HepG2 (cell line): ENCODE results near the gene ADAP2.

ENCODE experiments used
- CBFB ChIP-seq: sonication (generic); formaldehyde crosslinking; IDR thresholded peaks from 2 replicates; pipeline ENCODE4 v1.4.0; 2020; ENCODE audit warnings: missing genetic modification reagents
- FOXM1 ChIP-seq: sonication (generic); formaldehyde crosslinking; IDR thresholded peaks from 2 replicates; pipeline ENCODE4 v1.5.0; 2020; ENCODE audit warnings: missing genetic modification reagents
- FOXP1 ChIP-seq, 2 experiments: fragments of 450-650 bp in 1 of 2; IDR thresholded peaks; 2 replicates each; pipeline ENCODE4 v1.6.1; 2017 to 2018; ENCODE audit warnings: antibody characterized with exemption in 1 of 2
- NONO ChIP-seq, 2 experiments: fragments of 450-650 bp in 1 of 2; sonication (generic) in 1 of 2; formaldehyde crosslinking in 1 of 2; IDR thresholded peaks in 1 of 2; conservative IDR thresholded peaks in 1 of 2; 2 replicates each; pipeline versions ENCODE4 v1.6.1 to v1.8.0; 2017 to 2022; ENCODE audit warnings: mild to moderate bottlenecking in 1 of 2, missing genetic modification reagents in 1 of 2, moderate library complexity in 1 of 2
- POLR2A ChIP-seq, 2 experiments: IDR thresholded peaks; 2 replicates each; pipeline ENCODE4 v1.6.1; 2011; ENCODE audit warnings: low read depth in 2 of 2, low read length in 2 of 2, mild to moderate bottlenecking in 1 of 2, moderate library complexity in 1 of 2; ENCODE audit not compliant: insufficient read depth in 1 of 2
- POLR2AphosphoS5 ChIP-seq: IDR thresholded peaks from 2 replicates; pipeline ENCODE4 v1.6.1; 2012; ENCODE audit warnings: low read depth, low read length
- RAD21 ChIP-seq: fragments of 450-650 bp; formaldehyde crosslinking; IDR thresholded peaks from 2 replicates; pipeline ENCODE4 v1.5.0; 2020; ENCODE audit warnings: mild to moderate bottlenecking
- SALL2 ChIP-seq: sonication (generic); formaldehyde crosslinking; IDR thresholded peaks from 2 replicates; pipeline ENCODE4 v1.8.1; 2023; ENCODE audit warnings: mild to moderate bottlenecking, missing genetic modification reagents, inconsistent platforms
- ZNF563 ChIP-seq: sonication (generic); formaldehyde crosslinking; IDR thresholded peaks from 2 replicates; pipeline ENCODE4 v1.8.0; 2022; ENCODE audit warnings: mild to moderate bottlenecking, moderate library complexity, missing genetic modification reagents
- ZNF841 ChIP-seq: sonication (generic); formaldehyde crosslinking; IDR thresholded peaks from 2 replicates; pipeline ENCODE4 v1.8.1; 2023; ENCODE audit warnings: missing genetic modification reagents, borderline replicate concordance
- TF ChIP-seq, protein P1 (sequence below): sonication (generic); formaldehyde crosslinking; IDR thresholded peaks from 2 replicates; pipeline ENCODE4 v1.4.0; 2020; ENCODE audit warnings: missing genetic modification reagents
- TF ChIP-seq, protein P2 (sequence below): sonication (generic); formaldehyde crosslinking; IDR thresholded peaks from 2 replicates; pipeline ENCODE4 v1.5.0; 2020; ENCODE audit warnings: mild to moderate bottlenecking, missing genetic modification reagents, moderate library complexity
- TF ChIP-seq, protein P3 (sequence below): sonication (generic); formaldehyde crosslinking; IDR thresholded peaks from 2 replicates; pipeline ENCODE4 v1.4.0; 2020; ENCODE audit warnings: missing genetic modification reagents

DNA sequence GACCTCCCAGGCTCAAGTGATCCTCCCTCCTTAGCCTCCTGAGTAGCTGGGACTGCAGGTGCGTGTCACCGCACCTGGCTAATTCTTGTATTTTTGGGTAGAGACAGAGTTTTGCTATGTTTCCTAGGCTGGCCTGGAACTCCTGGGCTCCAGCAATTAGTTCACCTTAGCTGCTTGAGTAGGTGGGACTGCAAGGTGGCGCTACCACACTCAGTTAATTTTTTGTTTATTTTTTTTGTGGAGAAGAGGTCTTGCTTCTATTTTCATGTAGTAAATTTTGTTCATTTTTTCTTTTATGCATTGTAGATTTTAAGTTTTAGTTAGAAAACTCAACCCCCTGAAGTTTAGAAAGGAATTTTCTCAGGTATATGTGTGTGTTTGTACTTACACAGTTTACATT lies 70.8 kb downstream of the ADAP2 start:
- TF ChIP-seq, protein P1, sequence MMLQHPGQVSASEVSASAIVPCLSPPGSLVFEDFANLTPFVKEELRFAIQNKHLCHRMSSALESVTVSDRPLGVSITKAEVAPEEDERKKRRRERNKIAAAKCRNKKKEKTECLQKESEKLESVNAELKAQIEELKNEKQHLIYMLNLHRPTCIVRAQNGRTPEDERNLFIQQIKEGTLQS (CRISPR knock-in tag) = no peak
- TF ChIP-seq, protein P2, sequence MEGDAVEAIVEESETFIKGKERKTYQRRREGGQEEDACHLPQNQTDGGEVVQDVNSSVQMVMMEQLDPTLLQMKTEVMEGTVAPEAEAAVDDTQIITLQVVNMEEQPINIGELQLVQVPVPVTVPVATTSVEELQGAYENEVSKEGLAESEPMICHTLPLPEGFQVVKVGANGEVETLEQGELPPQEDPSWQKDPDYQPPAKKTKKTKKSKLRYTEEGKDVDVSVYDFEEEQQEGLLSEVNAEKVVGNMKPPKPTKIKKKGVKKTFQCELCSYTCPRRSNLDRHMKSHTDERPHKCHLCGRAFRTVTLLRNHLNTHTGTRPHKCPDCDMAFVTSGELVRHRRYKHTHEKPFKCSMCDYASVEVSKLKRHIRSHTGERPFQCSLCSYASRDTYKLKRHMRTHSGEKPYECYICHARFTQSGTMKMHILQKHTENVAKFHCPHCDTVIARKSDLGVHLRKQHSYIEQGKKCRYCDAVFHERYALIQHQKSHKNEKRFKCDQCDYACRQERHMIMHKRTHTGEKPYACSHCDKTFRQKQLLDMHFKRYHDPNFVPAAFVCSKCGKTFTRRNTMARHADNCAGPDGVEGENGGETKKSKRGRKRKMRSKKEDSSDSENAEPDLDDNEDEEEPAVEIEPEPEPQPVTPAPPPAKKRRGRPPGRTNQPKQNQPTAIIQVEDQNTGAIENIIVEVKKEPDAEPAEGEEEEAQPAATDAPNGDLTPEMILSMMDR (CRISPR knock-in tag) = no peak
- no peak for TF ChIP-seq POLR2A (IDR thresholded peaks at IDR 0.05; ENCODE audit: insufficient read depth in 1 of 2, low read depth in 2 of 2, low read length in 2 of 2)
- no peak for TF ChIP-seq ZNF841 (CRISPR knock-in tag)
- TF ChIP-seq FOXP1 (IDR thresholded peaks at IDR 0.05) = no peak
- TF ChIP-seq FOXP1 (CRISPR knock-in tag; IDR thresholded peaks at IDR 0.05) = no peak
- no peak for TF ChIP-seq NONO (IDR thresholded peaks at IDR 0.05)
- TF ChIP-seq NONO (CRISPR knock-in tag; conservative IDR thresholded peaks at IDR 0.05) = no peak
- TF ChIP-seq ZNF563 = no peak
- no peak for TF ChIP-seq FOXM1 (CRISPR knock-in tag)
- TF ChIP-seq, protein P3, sequence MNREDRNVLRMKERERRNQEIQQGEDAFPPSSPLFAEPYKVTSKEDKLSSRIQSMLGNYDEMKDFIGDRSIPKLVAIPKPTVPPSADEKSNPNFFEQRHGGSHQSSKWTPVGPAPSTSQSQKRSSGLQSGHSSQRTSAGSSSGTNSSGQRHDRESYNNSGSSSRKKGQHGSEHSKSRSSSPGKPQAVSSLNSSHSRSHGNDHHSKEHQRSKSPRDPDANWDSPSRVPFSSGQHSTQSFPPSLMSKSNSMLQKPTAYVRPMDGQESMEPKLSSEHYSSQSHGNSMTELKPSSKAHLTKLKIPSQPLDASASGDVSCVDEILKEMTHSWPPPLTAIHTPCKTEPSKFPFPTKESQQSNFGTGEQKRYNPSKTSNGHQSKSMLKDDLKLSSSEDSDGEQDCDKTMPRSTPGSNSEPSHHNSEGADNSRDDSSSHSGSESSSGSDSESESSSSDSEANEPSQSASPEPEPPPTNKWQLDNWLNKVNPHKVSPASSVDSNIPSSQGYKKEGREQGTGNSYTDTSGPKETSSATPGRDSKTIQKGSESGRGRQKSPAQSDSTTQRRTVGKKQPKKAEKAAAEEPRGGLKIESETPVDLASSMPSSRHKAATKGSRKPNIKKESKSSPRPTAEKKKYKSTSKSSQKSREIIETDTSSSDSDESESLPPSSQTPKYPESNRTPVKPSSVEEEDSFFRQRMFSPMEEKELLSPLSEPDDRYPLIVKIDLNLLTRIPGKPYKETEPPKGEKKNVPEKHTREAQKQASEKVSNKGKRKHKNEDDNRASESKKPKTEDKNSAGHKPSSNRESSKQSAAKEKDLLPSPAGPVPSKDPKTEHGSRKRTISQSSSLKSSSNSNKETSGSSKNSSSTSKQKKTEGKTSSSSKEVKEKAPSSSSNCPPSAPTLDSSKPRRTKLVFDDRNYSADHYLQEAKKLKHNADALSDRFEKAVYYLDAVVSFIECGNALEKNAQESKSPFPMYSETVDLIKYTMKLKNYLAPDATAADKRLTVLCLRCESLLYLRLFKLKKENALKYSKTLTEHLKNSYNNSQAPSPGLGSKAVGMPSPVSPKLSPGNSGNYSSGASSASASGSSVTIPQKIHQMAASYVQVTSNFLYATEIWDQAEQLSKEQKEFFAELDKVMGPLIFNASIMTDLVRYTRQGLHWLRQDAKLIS (CRISPR knock-in tag) = no peak
- TF ChIP-seq CBFB (CRISPR knock-in tag) = no peak
- no peak for TF ChIP-seq SALL2
- TF ChIP-seq POLR2AphosphoS5 = no peak
- no peak for TF ChIP-seq RAD21
